ENCODE data around the gene LAMTOR1.
A peak's percentile ranks its signal among the peaks of the same experiment; 100 is the strongest.
"Not testable (repeated sequence)": the region's sequence is repeated elsewhere in the genome, so short reads cannot be mapped to it uniquely, and the experiment has no call there.

The LAMTOR1 gene

DNA sequence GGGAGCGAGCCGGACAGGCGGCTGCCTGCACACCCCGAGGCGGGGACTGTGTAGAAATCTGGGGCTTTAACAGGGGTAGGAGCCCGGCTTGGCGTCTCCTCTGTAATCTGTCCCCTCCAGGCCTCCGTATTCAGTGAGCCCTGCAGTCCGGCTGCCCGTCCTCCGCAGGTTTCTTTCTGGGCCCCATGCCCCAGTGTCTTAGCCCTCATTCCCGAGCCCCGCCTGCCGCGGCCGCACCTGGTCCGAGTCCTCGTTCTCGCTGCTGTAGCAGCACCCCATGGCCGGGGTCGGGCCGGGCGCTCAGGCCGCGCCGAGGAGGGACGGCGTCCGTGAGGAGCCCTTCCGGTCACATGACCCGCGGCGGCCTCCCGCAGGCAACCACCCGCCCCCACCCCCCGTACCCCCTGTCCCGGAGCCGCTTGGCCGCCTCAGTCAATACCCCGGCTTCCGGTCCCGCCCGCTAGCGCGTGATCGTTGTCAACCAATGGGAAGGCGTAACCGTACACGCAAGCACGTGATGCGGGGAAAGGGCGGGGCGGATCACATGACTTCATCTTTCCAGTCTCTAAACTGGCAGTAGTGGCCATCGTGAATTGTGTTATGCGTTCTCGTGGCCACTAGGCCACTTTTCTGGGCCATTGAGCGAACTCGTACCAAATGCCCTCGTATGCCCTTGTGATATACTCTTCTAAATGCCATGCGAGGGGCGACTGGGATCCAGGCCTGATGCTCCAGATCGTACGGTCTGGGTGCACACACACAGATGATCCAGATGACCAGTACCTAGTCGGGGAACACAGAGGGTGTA, at the start of gene LAMTOR1:
LAMTOR1 (minus strand) TSS at position 352 of the 808 bp plus-strand sequence; CDS start at position 279, 73 bp downstream.
- peak; percentile 96 for DNase-seq (ENCODE audit: low read depth)

- no peak for DNase-seq (ENCODE audit: low read depth)
Measured at GRCh38 chr11:72150882-72151281, 47.8 kb upstream of the LAMTOR1 start.

DNA sequence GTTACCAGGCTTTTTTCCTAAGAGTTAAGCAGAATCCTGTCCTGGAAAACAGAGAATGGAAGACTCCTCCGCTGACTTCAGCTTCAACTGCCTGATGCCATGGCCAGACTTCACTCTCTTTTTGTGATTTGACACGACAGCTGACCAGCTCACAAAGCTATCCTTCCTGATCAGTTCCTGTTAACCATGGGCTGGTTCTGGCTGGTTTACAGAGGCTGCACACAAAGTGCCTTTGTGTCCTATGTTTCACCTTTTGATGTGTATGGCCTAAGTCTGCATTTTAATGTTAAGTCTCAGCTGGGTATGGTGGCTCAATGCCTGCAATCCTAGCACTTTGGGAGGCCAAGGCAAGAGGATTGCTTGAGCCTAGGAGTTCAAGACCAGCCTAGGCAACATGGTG, 43.5 kb upstream of the LAMTOR1 start:
- no peak for DNase-seq (ENCODE audit: low read depth)

DNA sequence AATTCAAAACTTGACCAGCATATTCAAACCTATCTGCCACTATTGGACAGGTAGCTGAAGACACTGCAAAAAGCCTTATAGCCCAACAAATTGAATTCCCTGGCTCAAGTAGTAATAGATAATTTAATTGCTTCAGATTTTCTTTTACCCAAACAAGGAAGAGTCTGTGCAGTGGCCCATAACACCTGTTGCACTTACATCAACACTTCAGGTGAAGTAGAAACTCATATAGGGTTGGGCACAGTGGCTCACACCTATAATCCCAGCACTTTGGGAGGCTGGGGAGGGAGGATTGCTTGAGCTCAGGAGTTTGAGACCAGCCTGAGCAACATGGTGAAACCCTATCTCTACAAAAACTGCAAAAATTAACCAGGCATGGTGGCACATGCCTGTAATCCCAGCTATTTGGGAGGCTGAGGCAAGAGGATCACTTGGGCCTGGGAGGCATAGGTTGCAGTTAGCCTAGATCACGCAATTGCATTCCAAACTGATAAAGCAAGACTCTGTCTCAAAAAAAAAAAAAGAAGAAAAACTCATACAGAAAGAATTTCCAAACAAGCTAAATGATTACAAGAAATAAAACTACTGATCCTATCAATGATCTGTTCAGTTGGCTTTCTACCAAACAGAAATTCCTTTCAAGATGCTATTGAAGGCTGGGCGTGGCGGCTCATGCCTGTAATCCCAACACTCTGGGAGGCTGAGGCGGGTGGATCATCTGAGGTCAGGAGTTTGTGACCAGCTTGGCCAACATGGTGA, 41.9 kb upstream of the LAMTOR1 start:
- DNase-seq (ENCODE audit: low read depth): no peak

- not testable (repeated sequence) for DNase-seq (ENCODE audit: low read depth)
Measured at GRCh38 chr11:72142543-72142942, 39.4 kb upstream of the LAMTOR1 start.

DNA sequence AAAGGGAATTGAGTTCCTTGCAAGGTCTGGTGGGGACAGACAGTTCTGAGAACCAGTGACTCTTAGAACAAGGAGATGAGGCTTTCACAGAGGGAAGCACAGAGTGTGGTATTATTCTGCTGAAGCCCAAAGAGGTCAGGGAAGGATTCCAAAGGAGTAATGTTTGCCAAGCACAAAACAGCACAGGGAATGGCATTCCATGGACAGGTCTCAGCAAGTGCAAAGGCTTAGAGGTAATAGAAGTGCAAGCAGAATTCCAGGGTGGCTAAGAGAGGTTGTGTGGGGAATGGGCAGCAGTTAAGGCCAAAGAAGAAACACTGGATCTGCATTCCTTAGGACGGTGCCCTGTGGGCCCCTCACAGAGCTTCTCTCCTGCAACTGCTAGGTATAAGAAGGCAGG, 39.0 kb upstream of the LAMTOR1 start:
- not testable (repeated sequence) for DNase-seq (ENCODE audit: low read depth)

- DNase-seq (ENCODE audit: low read depth): no peak
Measured at GRCh38 chr11:72141066-72141465, 38.0 kb upstream of the LAMTOR1 start.

GRCh38 chr11:72140661-72141060, 37.6 kb upstream of the LAMTOR1 start:
- DNase-seq (ENCODE audit: low read depth): no peak

GRCh38 chr11:72139500-72139899, 36.4 kb upstream of the LAMTOR1 start:
- DNase-seq (ENCODE audit: low read depth): no peak

DNA sequence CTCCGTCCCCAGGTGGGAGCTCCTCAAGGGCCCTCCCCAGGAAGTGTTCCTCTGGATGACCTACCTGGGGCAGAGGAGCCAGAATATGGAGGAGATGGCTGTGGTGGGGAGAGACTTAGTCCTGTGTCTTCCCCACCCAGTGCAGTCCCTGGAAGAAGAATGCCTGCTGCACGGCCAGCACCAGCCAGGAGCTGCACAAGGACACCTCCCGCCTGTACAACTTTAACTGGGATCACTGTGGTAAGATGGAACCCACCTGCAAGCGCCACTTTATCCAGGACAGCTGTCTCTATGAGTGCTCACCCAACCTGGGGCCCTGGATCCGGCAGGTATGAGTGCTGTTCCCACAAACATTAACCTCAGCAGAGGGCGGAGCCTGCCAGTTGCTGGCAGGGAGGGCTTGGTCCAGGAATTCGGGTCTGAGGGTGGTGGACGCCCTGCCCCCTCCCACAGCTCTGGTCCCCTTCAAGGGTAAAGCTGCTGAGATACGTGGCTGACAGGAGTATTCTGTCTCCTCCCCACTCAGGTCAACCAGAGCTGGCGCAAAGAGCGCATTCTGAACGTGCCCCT, 35.8 kb upstream of the LAMTOR1 start:
- DNase-seq (ENCODE audit: low read depth): no peak

DNA sequence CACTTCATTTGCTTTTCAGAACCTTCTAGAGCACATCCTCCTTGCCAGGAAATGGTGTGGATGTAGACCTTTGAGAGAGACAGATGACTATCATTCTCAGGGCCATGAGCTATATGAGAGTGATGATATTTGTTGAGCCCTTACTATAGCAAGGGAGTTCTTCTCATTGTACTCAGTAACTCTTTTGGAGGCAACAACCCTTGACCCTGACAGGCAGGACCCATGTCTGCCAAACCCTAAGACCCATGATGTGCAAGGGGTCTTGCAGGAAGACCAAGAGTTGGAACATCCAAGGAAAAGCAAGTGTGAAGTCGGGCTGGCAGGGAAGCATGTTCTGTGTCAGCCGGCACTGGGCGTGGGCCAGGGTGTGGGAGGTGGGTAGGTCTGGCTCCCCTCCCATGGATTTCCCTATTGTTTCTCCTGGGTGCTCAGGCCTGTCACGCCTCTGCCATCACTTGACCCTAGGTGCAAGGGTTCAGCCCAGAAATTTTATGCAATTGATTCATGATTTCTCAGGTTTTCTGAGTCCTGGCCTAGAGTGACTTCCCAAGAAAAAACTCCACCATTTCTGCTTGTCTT, 33.7 kb upstream of the LAMTOR1 start:
- no peak for DNase-seq (ENCODE audit: low read depth)

GRCh38 chr11:72135891-72136683, 33.0 kb upstream of the LAMTOR1 start:
- no peak for DNase-seq (ENCODE audit: low read depth)

- not testable (repeated sequence) for DNase-seq (ENCODE audit: low read depth)
Measured at GRCh38 chr11:72135473-72135872, 32.4 kb upstream of the LAMTOR1 start, which contains the start of gene FOLR3. Gene FOLR3 (plus strand): TSS chr11:72135725. CDS start chr11:72135953, 228 bp downstream.

DNA sequence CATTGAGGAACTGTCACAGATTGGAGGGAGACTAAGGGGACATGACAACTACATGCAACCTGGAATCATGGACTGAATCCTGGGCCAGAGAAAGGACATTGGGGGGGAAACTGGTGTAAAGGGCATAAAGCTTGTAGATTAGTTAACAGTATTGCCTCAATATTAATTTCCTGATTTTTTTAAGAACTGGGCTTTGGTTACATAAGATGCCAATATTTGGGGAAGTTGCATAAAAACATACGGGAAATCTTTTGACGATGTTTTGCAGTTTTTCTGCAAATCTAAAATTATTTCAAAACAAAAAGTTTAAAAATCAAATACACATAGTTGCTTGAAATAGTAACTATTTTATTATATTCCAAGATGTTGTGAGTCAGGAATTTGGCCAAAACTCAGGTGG, 29.5 kb upstream of the LAMTOR1 start:
- DNase-seq (ENCODE audit: low read depth): no peak

- DNase-seq (ENCODE audit: low read depth): no peak
Measured at GRCh38 chr11:72129381-72129780, 26.3 kb upstream of the LAMTOR1 start.

- DNase-seq (ENCODE audit: low read depth): no peak
Measured at GRCh38 chr11:72127923-72128322, 24.8 kb upstream of the LAMTOR1 start.

DNA sequence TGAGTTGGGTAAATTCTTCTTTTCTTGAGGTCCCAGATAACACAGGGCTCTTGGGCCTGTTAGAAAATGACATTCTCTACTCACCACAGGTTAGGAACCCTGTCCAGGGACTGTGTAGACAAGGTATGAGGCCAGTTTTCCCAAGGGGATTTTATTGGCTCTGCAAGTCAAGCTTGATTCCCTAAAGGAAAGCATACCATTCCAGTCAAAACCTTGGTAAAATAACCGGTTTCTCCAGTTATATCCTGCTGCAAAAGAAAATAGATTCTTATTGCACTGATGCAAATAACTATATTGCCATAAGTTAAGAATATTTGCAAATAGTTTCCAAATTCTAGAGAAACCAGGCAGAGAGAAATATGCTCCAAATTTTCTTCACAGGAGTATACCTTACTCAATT, 22.9 kb upstream of the LAMTOR1 start:
- DNase-seq (ENCODE audit: low read depth): no peak

DNA sequence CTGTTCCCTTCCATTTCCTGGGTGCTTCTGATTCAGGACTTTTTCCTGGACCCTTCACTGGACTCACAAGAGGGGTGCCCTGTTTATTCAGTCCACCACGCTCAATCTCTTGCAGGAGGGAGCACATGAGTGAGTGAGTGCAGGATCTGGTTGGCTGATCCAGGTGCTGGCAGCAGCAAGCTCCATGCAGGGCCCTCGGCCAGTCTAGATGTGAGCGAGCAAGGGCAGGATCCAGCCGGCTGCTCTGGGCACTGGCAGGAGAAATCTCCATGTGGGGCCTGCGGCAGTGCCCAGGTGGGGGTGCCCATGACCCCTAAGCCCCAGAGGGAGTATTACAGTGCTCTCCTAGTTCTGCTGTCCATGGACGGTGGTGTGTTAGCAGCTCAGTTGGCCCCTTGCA, 20.9 kb upstream of the LAMTOR1 start:
- DNase-seq (ENCODE audit: low read depth): no peak

DNA sequence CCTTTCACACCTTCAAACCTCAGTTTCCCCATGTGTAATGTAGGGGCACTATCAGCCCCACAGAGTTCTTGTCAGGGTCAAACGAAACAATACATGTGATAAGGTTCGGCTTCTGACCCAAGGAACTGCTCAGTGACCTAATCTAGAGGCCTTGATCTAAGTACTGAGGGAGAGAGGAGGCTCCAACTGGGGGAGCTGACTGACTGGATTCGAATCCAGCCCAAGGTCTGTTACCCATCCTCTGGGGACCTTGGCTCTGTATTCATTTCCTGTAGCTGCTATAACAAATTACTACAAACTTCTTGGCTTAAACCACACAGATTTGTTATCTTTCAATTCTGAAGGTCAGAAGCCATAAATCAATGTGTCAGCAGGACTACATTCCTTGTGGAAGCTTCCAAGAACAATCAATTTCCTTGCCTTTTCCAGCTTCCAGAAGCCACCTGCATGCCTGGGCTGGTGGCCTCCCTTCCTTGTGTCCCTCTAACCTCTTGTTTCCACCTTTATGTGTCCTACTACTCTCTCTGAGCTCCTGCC, 20.1 kb upstream of the LAMTOR1 start:
- no peak for DNase-seq (ENCODE audit: low read depth)

- DNase-seq (ENCODE audit: low read depth): no peak
Measured at GRCh38 chr11:72122607-72123006, 19.5 kb upstream of the LAMTOR1 start.

- no peak for DNase-seq (ENCODE audit: low read depth)
Measured at GRCh38 chr11:72120930-72121329, 17.8 kb upstream of the LAMTOR1 start.
